Coronary artery (tissue), 2 donors: ENCODE results near the gene C13orf46.
A peak's percentile ranks its signal among the peaks of the same experiment; 100 is the strongest.

Experiments
- DNase-seq: peaks from one replicate; pipeline ENCODE4 v3.0.0-alpha.2; 2017; ENCODE audit warnings: low spot score
- H3K27ac ChIP-seq, 2 donors: fragments of 200-600 bp; sonication (generic); one replicate each; pipeline ENCODE4 v1.5.1; 2016 to 2019
- H3K4me3 ChIP-seq: fragments of 200-600 bp; sonication (generic); 2 replicates; pipeline ENCODE4 v1.5.1; 2016; ENCODE audit warnings: mild to moderate bottlenecking, moderate library complexity
- TF ChIP-seq, protein P1 (sequence below): fragments of 200-600 bp; sonication (generic); IDR thresholded peaks from one replicate; pipeline ENCODE4 v1.5.1; 2019; ENCODE audit warnings: antibody characterized with exemption

The C13orf46 gene

DNA sequence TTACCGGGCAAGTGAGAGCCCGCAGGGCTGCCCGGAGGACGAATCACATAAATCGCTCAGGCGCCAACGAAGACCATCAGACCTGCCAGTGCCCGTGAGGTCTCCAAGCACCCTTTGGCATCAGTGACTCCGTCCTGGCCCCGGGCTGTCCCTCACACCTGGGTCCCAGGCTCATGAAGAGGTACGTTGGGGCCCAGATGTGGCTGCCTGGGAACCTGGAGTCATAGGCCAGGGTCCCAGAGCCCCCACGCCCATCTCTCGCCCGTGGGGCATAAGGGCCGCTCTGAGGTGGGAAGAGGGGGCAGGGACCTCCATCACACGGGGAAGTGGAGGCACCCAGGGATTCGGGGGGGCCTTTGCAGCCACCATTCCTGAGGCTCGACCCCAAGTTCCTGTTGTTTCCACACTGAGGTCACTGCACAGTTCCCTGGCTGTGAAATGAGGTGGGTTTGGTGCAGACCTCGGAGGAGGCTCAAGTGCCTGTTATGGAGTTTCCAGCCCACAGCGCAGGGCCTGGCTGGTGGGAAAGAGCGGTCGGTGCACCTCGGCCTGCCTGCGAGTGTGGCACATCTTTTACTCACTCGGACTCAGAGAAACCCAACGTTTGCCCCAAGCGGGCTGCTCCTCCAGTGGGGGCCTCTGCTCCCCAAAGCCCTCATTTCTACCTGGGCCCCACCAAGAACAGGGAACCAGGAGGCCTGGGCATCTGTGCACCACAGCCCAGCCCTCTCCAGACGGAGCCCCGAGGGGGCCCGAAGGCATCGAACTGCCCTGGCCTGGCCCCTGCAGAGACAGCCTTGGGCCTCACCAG, 35.9 kb upstream of the C13orf46 start:
- Histone ChIP-seq H3K27ac (no peak overlapping the region), H3K4me3 (no peak overlapping the region)
- no peak for DNase-seq
- TF ChIP-seq, protein P1, sequence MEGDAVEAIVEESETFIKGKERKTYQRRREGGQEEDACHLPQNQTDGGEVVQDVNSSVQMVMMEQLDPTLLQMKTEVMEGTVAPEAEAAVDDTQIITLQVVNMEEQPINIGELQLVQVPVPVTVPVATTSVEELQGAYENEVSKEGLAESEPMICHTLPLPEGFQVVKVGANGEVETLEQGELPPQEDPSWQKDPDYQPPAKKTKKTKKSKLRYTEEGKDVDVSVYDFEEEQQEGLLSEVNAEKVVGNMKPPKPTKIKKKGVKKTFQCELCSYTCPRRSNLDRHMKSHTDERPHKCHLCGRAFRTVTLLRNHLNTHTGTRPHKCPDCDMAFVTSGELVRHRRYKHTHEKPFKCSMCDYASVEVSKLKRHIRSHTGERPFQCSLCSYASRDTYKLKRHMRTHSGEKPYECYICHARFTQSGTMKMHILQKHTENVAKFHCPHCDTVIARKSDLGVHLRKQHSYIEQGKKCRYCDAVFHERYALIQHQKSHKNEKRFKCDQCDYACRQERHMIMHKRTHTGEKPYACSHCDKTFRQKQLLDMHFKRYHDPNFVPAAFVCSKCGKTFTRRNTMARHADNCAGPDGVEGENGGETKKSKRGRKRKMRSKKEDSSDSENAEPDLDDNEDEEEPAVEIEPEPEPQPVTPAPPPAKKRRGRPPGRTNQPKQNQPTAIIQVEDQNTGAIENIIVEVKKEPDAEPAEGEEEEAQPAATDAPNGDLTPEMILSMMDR = no peak

DNA sequence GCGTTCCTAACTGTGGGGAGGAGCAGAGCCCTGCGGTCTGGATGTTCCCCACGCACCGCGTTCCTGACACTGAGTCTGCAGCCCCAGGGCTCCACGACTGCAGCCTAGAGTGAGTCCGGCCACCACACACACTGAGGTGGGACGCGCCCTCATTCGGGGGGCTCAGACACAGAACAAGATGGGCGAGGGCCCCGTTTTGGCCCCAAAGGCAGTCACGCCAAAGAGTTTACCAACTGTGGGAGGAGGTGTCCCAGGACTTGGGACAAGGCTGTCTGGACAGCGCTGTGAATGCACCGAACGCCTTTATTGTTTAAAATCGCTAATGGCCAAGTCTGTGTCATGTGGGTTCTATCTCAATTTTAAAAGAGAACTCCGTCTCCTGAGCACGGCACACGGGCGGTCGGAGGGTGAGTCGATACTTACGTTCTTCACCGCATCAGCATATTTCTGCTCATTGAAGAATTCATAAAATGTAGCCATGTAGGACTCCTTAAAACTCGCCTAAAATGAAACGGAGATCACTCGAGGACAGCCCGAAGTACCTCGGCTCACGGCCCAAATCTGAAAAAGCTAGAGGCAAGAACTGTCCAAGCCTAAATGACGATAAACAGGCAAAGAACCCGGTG, 35.2 kb upstream of the C13orf46 start:
- Histone ChIP-seq H3K4me3 (no peak overlapping the region), H3K27ac (no peak overlapping the region)
- DNase-seq = no peak
- TF ChIP-seq, protein P1 = no peak

DNA sequence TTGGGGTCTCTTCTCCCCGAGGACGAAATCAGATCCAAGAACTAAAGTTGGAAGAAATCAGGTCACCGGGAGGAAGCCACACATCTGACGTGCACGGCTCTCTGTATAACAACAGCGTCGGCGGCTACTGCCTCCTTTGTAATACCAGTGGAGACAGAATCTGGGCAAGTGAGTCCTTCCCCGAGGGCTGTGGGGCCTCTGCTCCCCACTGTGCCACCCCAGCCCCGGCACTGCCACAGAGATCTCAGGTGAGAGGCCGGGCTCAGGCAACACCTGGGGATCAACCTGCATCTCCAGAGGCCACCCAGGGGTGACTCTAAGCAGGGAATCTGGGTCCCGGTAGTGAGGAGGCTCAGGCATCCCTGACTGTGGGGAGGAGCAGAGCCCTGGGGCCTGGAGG, 33.7 kb upstream of the C13orf46 start:
- Histone ChIP-seq H3K4me3 (no peak overlapping the region), H3K27ac (no peak overlapping the region)
- TF ChIP-seq, protein P1 = no peak
- no peak for DNase-seq

DNA sequence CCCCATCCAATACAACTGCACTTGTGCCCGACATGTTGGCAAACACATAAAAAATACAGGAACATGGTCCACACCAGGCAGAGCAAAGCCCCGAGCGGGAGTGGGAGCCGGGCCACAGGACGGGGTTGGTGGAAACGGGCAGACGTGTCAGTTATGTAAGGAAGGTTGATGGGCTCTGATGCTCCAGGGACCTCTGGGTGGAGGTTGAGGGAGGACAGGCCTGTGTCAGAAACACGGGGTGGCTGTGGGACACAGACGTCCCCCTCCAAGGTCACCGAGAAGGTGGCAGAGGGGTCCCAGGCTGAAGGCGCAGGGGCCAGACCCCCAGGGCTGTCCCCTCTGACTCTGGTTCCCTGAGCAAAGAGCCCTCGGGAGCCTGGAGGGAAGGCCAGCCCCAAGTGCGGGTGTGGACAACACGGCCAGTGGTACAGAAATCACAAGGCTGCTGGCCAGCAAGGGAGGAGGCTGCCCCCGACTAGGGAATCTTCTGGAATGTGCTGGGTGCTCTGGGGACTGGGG, 31.4 kb upstream of the C13orf46 start:
- TF ChIP-seq, protein P1 = no peak
- no peak for DNase-seq
- Histone ChIP-seq H3K4me3 (no peak overlapping the region), H3K27ac (peak overlapping the region in 1 of 2 donors; percentile 45)

DNA sequence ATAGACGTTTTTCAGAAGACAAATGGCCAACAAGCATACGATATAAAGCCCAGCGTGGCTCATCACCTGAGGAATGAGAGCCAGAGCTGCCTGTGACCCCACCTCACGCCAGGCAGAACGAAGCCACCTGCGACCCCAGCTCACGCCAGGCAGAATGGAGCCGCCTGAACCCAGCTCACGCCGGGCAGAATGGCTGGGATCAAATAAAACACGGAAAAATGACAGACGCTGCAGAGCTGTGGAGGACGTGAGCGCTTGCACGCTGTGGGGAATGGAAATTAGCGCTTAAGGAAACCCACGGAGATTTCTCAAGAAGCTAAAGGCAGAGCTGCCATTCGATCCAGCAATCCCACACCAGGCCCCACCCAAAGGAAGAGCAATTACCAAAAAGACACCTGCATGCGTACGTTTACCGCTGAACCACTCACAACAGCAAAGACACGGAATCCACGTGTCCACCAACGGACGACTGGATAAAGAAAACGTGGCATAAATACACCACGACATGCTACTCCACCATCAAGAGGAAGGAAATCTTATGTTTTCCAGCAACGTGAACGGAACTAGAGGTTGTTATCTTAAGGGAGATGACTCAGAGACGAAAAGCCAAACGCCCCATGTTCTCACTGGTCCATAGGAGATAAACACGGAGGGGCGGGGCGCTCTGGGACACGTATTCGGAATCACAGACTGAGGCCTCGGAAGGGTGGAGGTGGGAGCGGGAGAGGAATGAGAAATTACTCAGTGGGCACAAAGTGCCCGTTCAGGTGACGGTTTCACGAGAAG, 30.7 kb upstream of the C13orf46 start:
- Histone ChIP-seq H3K27ac (peak overlapping the region in 1 of 2 donors; percentile 45), H3K4me3 (no peak overlapping the region)
- no peak for DNase-seq
- TF ChIP-seq, protein P1 = no peak

DNA sequence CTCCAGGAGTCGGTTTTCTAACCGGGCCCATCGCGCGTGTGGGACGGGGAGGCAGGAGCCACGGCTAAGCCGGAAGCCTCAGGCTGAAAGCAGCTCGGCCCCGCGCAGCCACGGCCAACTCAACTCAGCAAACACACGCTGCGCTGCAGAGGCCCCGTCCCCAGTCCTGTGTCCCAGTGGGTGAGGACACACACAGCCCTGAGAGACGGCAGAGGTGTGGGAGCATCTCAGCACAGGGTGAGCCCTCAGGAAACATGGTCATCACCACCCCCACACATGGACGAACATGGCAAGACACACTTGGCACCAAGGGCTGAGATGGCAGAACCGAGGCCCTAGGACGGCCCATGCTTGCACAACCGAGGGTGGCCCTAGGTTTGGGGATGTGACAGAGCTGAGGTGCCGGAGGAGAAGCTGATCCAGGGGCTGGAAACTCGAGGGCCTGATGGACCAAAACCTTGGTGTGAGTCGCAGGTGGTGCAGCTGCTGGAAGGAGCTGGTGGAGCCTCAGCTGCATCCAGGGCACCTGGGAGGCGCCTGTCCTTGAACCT, 29.0 kb upstream of the C13orf46 start:
- TF ChIP-seq, protein P1 = no peak
- no peak overlapping the region for H3K27ac ChIP-seq
- no peak for DNase-seq
- no peak overlapping the region for H3K4me3 ChIP-seq
